HEK293 (cell line): Measurements from ENCODE around the gene TSPAN9.

ENCODE experiments used
- CTCF ChIA-PET: fragments of 350-600 bp; formaldehyde crosslinking; extraction: SDS; loops from one replicate; lab custom pipeline; 2021; ENCODE audit warnings: antibody characterized with exemption; lab: Yijun Ruan, JAX
- POLR2A ChIA-PET: fragments of 300-600 bp; formaldehyde crosslinking; extraction: SDS; loops from one replicate; lab custom pipeline; 2020; ENCODE audit warnings: antibody characterized with exemption, inconsistent platforms; lab: Yijun Ruan, JAX
- H3K27ac ChIP-seq: fragments of 200-500 bp; sonication (Bioruptor generic); 2 replicates; pipeline ENCODE4 v1.5.1; 2014; ENCODE audit warnings: low read depth, low read length, control low read depth, inconsistent platforms; ENCODE audit errors: extremely low read depth
- H3K36me3 ChIP-seq, 2 experiments: fragments of 200-500 bp in 1 of 2; sonication (Bioruptor generic) in 1 of 2; 1 replicate in 1 of 2; 2 replicates in 1 of 2; pipeline ENCODE4 v1.5.1; 2014 to 2017; ENCODE audit warnings: inconsistent platforms in 2 of 2, low read length in 2 of 2; ENCODE audit not compliant: control insufficient read depth in 2 of 2, insufficient read depth in 1 of 2
- H3K4me1 ChIP-seq: fragments of 200-500 bp; sonication (Bioruptor generic); 2 replicates; pipeline ENCODE4 v1.5.1; 2014; ENCODE audit warnings: mild to moderate bottlenecking, low read length, inconsistent platforms; ENCODE audit not compliant: control insufficient read depth, insufficient read depth
- H3K4me3 ChIP-seq: 2 replicates; pipeline ENCODE4 v1.5.1; 2011; ENCODE audit warnings: low read depth, mild to moderate bottlenecking, control low read depth, low read length, moderate library complexity
- H3K9me3 ChIP-seq: fragments of 200-500 bp; sonication (Bioruptor generic); 2 replicates; pipeline ENCODE4 v1.5.1; 2014; ENCODE audit warnings: low read depth, low read length, inconsistent platforms; ENCODE audit not compliant: control insufficient read depth, insufficient read depth
- GFI1B ChIP-seq: fragments of 450-650 bp; formaldehyde crosslinking; IDR thresholded peaks from 2 replicates; pipeline ENCODE4 v1.5.1; 2016; ENCODE audit warnings: missing biosample characterization, missing genetic modification characterization
- GLIS1 ChIP-seq: fragments of 450-650 bp; formaldehyde crosslinking; IDR thresholded peaks from 2 replicates; pipeline ENCODE4 v1.5.1; 2016; ENCODE audit warnings: missing biosample characterization, missing genetic modification characterization
- GLIS2 ChIP-seq: fragments of 450-650 bp; formaldehyde crosslinking; IDR thresholded peaks from 2 replicates; pipeline ENCODE4 v1.5.1; 2016; ENCODE audit warnings: missing biosample characterization, missing genetic modification characterization
- HOXD13 ChIP-seq: sonication (generic); formaldehyde crosslinking; IDR thresholded peaks from 2 replicates; pipeline ENCODE4 v1.8.0; 2022; ENCODE audit warnings: missing genetic modification reagents, borderline replicate concordance
- INSM2 ChIP-seq: fragments of 450-650 bp; formaldehyde crosslinking; IDR thresholded peaks from 2 replicates; pipeline ENCODE4 v1.5.1; 2016; ENCODE audit warnings: missing biosample characterization, missing genetic modification characterization
- SP2 ChIP-seq: fragments of 450-650 bp; formaldehyde crosslinking; IDR thresholded peaks from 2 replicates; pipeline ENCODE4 v1.5.1; 2016; ENCODE audit warnings: missing biosample characterization, missing genetic modification characterization
- ZBTB7A ChIP-seq: fragments of 450-650 bp; formaldehyde crosslinking; IDR thresholded peaks from 2 replicates; pipeline ENCODE4 v1.5.1; 2016; ENCODE audit warnings: low read depth, missing biosample characterization, missing genetic modification characterization
- ZIC2 ChIP-seq: fragments of 450-650 bp; formaldehyde crosslinking; IDR thresholded peaks from 2 replicates; pipeline ENCODE4 v1.5.1; 2016; ENCODE audit warnings: missing biosample characterization, missing genetic modification characterization
- ZNF10 ChIP-seq: fragments of 450-650 bp; formaldehyde crosslinking; IDR thresholded peaks from 2 replicates; pipeline ENCODE4 v1.5.1; 2017; ENCODE audit warnings: missing biosample characterization, missing genetic modification characterization
- ZNF140 ChIP-seq: fragments of 450-650 bp; formaldehyde crosslinking; IDR thresholded peaks from 2 replicates; pipeline ENCODE4 v1.5.1; 2016; ENCODE audit warnings: missing biosample characterization, missing genetic modification characterization
- ZNF366 ChIP-seq: fragments of 450-650 bp; formaldehyde crosslinking; conservative IDR thresholded peaks from 2 replicates; pipeline ENCODE4 v1.5.1; 2016; ENCODE audit warnings: missing biosample characterization, missing genetic modification characterization
- ZNF423 ChIP-seq: fragments of 450-650 bp; formaldehyde crosslinking; IDR thresholded peaks from 2 replicates; pipeline ENCODE4 v1.5.1; 2016; ENCODE audit warnings: missing biosample characterization, missing genetic modification characterization
- ZNF530 ChIP-seq: fragments of 450-650 bp; formaldehyde crosslinking; IDR thresholded peaks from 2 replicates; pipeline ENCODE4 v1.5.1; 2016; ENCODE audit warnings: low read depth, missing biosample characterization, missing genetic modification characterization
- ZNF560 ChIP-seq: fragments of 450-650 bp; formaldehyde crosslinking; IDR thresholded peaks from 2 replicates; pipeline ENCODE4 v1.5.1; 2017; ENCODE audit warnings: missing biosample characterization, missing genetic modification characterization, borderline replicate concordance
- ZNF580 ChIP-seq: fragments of 450-650 bp; formaldehyde crosslinking; IDR thresholded peaks from 2 replicates; pipeline ENCODE4 v1.5.1; 2016; ENCODE audit warnings: missing biosample characterization, missing genetic modification characterization
- ZNF677 ChIP-seq: fragments of 450-650 bp; IDR thresholded peaks from 2 replicates; pipeline ENCODE4 v1.5.0; 2018; ENCODE audit warnings: missing biosample characterization, mild to moderate bottlenecking, missing genetic modification characterization, moderate library complexity
- ZNF785 ChIP-seq: fragments of 450-650 bp; formaldehyde crosslinking; IDR thresholded peaks from 2 replicates; pipeline ENCODE4 v1.5.1; 2016; ENCODE audit warnings: missing biosample characterization, missing genetic modification characterization
- ZNF791 ChIP-seq: fragments of 450-650 bp; formaldehyde crosslinking; IDR thresholded peaks from 2 replicates; pipeline ENCODE4 v1.5.1; 2016; ENCODE audit warnings: missing biosample characterization, missing genetic modification characterization
- ZSCAN18 ChIP-seq: fragments of 450-650 bp; formaldehyde crosslinking; IDR thresholded peaks from 2 replicates; pipeline ENCODE4 v1.5.1; 2016; ENCODE audit warnings: missing biosample characterization, missing genetic modification characterization
- TF ChIP-seq, protein P1 (sequence below): fragments of 450-650 bp; formaldehyde crosslinking; IDR thresholded peaks from 2 replicates; pipeline ENCODE4 v1.5.1; 2016; ENCODE audit warnings: missing biosample characterization, missing genetic modification characterization
- TF ChIP-seq, protein P2 (sequence below): fragments of 450-650 bp; formaldehyde crosslinking; IDR thresholded peaks from 2 replicates; pipeline ENCODE4 v1.5.1; 2016; ENCODE audit warnings: missing biosample characterization, missing genetic modification characterization
- TF ChIP-seq, protein P3 (sequence below): fragments of 450-650 bp; IDR thresholded peaks from 2 replicates; pipeline ENCODE4 v1.5.1; 2018; ENCODE audit warnings: missing biosample characterization, missing genetic modification characterization
- TF ChIP-seq, protein P4 (sequence below): fragments of 450-650 bp; formaldehyde crosslinking; IDR thresholded peaks from 2 replicates; pipeline ENCODE4 v1.5.1; 2017; ENCODE audit warnings: missing biosample characterization, missing genetic modification characterization

Gene TSPAN9

GRCh38 chr12:3219233-3219632 is 142.1 kb downstream of the TSPAN9 start:
- Histone ChIP-seq H3K4me1 (peaks cover 6% of the 10 kb centered on the region; the same call in 1 of the 2 replicates), H3K4me3 (no peak overlapping the region), H3K9me3 (no peaks in the 10 kb centered on the region), H3K27ac (no peak overlapping the region), H3K36me3 (no peaks in the 10 kb centered on the region)
- CTCF ChIA-PET, result interaction anchor here (0.7 to 2.9 kb wide), 5 partner anchors 11 to 420 kb away, joined by 3 to 13 read pairs (median 7); no protein-coding TSS in a partner anchor
- POLR2A ChIA-PET, result no interaction called here
- TF ChIP-seq ZNF423 (tag by site-specific recombination) (no peak), ZNF785 (tag by site-specific recombination) (no peak), ZNF791 (tag by site-specific recombination) (no peak), HOXD13 (no peak), ZNF580 (tag by site-specific recombination) (no peak), ZSCAN18 (tag by site-specific recombination) (no peak), ZIC2 (tag by site-specific recombination) (peak; percentile 37; the same call in 1 of the 2 replicates), ZNF10 (tag by site-specific recombination) (no peak), GLIS1 (tag by site-specific recombination) (0 out of 2 replicates have a peak, but pooled peaks have one; percentile 16)
- TF ChIP-seq, protein P1, sequence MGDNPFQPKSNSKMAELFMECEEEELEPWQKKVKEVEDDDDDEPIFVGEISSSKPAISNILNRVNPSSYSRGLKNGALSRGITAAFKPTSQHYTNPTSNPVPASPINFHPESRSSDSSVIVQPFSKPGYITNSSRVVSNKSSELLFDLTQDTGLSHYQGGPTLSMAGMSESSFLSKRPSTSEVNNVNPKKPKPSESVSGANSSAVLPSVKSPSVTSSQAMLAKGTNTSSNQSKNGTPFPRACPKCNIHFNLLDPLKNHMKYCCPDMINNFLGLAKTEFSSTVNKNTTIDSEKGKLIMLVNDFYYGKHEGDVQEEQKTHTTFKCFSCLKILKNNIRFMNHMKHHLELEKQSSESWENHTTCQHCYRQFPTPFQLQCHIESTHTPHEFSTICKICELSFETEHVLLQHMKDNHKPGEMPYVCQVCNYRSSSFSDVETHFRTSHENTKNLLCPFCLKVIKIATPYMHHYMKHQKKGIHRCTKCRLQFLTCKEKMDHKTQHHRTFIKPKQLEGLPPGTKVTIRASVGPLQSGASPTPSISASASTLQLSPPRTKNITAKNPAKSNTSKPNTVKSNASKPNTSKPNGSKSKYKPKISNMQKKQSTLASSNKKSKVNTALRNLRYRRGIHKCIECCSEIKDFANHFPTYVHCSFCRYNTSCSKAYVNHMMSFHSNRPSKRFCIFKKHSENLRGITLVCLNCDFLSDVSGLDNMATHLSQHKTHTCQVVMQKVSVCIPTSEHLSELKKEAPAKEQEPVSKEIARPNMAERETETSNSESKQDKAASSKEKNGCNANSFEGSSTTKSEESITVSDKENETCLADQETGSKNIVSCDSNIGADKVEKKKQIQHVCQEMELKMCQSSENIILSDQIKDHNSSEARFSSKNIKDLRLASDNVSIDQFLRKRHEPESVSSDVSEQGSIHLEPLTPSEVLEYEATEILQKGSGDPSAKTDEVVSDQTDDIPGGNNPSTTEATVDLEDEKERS (tag by site-specific recombination), result no peak
- TF ChIP-seq, protein P2, sequence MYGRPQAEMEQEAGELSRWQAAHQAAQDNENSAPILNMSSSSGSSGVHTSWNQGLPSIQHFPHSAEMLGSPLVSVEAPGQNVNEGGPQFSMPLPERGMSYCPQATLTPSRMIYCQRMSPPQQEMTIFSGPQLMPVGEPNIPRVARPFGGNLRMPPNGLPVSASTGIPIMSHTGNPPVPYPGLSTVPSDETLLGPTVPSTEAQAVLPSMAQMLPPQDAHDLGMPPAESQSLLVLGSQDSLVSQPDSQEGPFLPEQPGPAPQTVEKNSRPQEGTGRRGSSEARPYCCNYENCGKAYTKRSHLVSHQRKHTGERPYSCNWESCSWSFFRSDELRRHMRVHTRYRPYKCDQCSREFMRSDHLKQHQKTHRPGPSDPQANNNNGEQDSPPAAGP (tag by site-specific recombination), result no peak

DNA sequence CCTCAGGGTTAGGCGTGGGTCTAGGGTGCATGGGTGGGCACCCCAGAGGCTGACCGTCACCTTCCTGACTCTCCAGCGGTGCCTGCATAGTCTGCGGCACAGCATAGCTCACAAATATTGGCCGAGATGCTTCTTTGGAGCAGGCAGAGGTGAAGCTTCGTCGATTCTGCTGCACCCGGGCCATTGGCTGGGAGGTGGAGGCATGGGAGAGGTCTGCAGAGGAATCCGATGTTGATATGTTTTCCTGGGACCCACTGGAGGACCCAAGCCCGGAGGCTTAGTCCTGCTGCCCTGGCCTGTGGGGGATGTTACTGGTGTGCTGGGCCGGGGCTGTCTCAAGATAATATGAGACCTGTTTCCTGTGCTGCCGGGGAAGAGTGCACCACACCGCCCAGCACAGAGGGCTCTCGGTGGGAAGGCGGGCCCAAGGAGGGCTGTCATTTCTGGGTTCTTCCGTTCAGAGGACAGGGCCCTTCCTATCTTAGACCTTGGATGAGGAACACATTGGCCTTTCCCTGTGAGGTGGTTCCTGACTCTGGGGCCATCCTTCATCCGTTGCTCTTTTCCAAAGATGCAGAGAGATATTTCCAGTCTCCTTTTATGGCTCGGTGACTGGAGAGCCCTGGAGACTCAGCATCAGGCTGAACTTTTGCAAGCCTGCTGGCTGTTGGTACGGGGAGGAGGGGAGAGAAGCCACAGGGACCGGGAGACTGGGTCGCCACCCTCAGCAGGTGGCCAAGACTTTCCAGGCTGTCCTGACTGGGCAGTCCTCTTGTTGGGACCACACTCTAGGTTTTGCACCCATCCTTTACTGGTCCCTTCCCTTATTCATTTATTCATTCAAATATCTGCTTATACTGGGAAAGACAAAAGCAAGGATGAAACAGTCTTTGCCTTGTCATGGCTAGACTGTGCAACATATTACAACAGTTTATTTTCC is 143.5 kb downstream of the TSPAN9 start:
- H3K4me3 ChIP-seq, result no peak overlapping the region
- ChIA-PET POLR2A (no interaction called here), CTCF (interaction anchor here (0.7 kb wide), 1 partner anchor 38 kb away, joined by 3 read pairs; no protein-coding TSS in a partner anchor)
- no peaks in the 10 kb centered on the region for H3K36me3 ChIP-seq
- H3K27ac ChIP-seq, result no peak overlapping the region
- peaks cover 6% of the 10 kb centered on the region; the same call in 1 of the 2 replicates for H3K4me1 ChIP-seq
- TF ChIP-seq, protein P3, sequence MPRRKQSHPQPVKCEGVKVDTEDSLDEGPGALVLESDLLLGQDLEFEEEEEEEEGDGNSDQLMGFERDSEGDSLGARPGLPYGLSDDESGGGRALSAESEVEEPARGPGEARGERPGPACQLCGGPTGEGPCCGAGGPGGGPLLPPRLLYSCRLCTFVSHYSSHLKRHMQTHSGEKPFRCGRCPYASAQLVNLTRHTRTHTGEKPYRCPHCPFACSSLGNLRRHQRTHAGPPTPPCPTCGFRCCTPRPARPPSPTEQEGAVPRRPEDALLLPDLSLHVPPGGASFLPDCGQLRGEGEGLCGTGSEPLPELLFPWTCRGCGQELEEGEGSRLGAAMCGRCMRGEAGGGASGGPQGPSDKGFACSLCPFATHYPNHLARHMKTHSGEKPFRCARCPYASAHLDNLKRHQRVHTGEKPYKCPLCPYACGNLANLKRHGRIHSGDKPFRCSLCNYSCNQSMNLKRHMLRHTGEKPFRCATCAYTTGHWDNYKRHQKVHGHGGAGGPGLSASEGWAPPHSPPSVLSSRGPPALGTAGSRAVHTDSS (tag by site-specific recombination), result no peak
- TF ChIP-seq ZBTB7A (no peak), ZNF366 (tag by site-specific recombination) (no peak), ZNF140 (tag by site-specific recombination) (no peak), INSM2 (tag by site-specific recombination) (no peak), ZNF530 (tag by site-specific recombination) (no peak), ZNF560 (tag by site-specific recombination) (no peak), GFI1B (no peak), GLIS2 (no peak), SP2 (tag by site-specific recombination) (no peak), ZNF677 (tag by site-specific recombination) (no peak)
- TF ChIP-seq, protein P4, sequence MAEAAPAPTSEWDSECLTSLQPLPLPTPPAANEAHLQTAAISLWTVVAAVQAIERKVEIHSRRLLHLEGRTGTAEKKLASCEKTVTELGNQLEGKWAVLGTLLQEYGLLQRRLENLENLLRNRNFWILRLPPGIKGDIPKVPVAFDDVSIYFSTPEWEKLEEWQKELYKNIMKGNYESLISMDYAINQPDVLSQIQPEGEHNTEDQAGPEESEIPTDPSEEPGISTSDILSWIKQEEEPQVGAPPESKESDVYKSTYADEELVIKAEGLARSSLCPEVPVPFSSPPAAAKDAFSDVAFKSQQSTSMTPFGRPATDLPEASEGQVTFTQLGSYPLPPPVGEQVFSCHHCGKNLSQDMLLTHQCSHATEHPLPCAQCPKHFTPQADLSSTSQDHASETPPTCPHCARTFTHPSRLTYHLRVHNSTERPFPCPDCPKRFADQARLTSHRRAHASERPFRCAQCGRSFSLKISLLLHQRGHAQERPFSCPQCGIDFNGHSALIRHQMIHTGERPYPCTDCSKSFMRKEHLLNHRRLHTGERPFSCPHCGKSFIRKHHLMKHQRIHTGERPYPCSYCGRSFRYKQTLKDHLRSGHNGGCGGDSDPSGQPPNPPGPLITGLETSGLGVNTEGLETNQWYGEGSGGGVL, result no peak
- no peaks in the 10 kb centered on the region for H3K9me3 ChIP-seq
